Stimulated activated CD8-positive, alpha-beta memory T cell treated with anti-CD3 and anti-CD28 coated beads, Interleukin-15, amount 100 ng/mL, for 1 hour (primary cell): ENCODE measurements around the gene FCRL3.

Experiments
- DNase-seq: peaks from one replicate; pipeline ENCODE4 v3.0.0-alpha.2; 2020; ENCODE audit warnings: low read depth

Gene FCRL3

DNA sequence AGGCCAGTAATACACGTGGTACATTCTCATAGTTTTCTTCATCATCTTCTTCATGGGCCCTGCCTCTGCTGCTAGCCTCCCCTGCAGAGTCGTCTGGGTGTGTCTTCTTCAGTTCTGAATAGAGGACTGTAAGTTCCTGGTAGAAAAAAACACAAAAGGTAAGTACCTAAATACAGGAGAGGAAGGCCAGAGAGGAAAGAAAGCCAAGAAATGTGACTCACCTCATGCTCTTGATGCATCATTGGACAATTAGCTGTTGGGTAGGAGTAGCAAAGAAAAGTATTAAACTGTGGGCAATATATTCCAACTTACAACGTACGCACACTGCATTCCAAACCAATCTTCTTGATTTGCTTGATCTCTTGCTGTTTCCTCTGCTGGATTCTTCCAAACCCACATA, 21.8 kb downstream of the FCRL3 start:
- DNase-seq = no peak

DNA sequence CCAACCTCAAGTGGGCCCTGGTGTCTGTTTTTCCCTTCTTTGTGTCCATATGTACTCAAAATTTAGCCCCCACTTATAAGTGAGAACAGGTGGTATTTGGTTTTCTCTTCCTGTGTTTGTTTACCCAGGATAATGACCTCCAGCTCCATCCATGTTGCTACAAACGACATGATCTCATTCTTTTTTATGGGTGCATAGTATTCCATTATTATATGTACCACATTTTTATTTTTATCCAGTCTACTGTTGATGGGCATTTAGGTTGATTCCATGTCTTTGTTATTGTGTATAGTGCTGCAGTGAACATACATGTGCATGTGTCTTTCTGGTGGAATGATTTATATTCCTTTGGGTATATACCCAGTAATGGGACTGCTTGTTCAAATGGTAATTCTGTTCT, 27.6 kb downstream of the FCRL3 start:
- DNase-seq = no peak

DNA sequence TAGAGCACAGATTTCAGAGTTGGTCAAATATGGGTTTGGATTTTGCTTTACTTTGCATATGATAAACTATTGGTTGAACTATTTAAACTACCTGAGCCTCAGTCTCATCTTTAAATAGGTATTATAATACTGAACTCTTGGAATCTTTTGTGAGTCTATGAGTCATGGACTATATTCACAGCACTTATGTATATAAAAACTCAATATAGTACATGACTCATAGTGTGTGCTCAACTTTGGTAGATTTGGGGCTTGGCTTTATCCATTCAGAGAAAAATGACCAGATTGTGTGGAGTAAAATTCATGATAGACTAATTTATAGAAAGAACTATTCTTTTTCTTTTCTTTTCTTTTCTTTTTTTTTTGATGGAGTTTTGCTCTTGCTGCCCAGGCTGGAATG, 28.7 kb downstream of the FCRL3 start:
- DNase-seq = no peak

DNA sequence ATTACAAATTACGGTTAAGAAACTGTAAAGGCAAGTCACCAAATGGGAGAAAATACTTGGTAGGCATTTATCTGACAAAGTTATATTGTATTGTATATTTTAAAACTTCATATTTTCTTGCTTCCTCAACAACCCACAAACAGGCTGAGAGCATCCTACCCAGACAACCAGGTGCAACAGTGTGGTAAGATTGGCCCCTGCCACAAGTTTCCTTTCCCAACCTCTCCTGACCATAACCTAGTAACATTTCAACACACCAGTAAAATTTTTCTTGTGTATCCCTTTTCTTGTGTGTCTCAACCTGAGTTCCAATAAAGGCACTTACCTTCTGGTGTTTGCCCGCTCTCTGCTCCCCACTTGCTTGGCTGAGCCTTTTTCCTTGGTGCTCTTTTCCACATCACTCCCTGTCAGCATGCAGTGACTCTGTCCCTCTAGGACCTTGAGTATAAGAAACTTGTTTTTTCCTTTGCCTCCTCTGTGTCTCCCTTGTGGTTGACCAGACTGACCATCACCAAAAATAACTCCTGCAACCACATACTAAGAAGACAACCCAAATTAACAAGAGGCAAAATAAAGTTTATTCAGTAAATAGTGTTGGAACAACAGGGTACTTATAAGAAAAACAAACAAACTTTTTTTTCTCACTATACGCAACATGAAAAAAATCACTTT, 40.9 kb downstream of the FCRL3 start:
- no peak for DNase-seq

DNA sequence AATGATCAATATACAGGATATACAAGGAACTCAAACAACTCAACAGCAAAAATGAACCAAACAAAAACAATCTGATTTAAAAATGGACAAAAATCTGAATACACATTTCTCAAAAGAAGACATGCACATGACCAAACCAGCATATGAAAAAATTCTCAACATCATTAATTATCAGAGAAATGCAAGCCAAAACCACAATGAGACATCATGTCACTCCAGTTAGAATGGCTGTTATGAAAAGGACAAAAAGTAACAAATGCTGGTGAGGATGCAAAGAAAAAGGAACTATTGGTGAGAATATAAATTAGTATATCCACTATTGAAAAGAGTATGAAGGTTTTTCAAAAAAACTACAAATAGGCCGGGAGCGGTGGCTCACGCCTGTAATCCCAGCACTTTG, 42.0 kb downstream of the FCRL3 start:
- no peak for DNase-seq

DNA sequence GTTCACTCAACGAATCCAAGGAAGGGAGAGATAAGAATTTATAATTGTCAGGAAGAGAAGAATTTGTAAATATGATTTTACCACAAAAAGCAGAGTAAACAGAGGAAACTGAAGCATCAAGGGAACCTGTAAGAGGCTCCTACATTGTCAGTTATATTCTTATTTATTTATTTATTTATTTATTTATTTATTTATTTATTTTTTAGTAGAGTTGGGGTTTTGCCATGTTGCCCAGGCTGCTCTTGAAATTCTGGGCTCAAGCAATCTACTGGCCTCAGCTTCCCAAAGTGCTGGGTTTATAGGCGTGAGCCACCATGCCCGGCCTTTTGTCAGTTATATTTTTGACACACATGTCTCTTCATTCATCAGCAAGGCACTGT, 47.1 kb downstream of the FCRL3 start:
- no peak for DNase-seq

DNA sequence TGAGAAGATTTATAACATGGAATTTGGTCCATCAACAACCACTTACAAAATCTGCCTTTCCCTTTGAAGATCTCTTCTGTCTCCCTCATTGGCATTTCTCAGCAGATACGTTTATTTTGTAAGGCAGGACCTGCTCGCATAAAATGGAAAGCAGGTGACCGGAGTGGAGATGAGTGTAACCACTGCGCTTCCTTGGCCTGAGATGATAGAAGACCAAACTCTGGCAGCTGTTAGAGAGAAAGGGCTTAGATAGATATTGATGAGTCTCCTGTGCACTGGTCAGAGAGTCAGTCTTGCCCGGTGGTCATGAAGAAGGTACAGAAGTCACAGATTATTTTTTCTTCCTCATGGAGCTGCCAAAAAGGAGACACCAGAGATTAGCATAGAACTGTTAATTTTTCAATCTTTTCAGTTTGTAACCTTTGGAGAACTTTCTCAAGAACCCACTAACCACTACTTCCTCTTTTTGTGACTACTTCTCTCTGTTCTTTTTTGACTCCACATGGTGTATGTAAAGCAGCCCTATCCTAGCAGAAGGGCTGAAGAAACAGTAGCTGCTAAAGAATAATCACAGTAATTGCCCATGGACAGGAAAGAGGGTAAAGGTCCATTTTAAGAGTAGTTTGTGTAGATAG, 47.6 kb downstream of the FCRL3 start:
- DNase-seq = no peak

DNA sequence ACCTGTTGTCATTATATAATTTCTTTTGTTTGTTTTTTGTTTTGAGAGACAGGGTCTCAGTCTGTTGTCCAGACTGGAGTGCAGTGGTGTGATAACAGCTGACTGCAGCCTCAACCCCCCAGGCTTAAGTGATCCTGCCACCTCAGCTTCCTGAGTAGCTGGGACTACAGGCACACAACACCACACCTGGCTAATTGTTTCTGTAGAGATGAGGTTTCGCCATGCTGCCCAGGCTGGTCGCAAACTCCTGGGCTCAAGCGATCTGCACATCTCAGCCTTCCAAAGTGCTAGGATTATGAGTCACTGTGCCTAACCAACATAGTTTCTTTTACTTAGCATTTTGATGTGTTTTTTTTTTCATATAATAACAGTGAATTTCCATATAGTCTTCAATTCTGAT, 52.3 kb downstream of the FCRL3 start:
- DNase-seq = no peak

DNA sequence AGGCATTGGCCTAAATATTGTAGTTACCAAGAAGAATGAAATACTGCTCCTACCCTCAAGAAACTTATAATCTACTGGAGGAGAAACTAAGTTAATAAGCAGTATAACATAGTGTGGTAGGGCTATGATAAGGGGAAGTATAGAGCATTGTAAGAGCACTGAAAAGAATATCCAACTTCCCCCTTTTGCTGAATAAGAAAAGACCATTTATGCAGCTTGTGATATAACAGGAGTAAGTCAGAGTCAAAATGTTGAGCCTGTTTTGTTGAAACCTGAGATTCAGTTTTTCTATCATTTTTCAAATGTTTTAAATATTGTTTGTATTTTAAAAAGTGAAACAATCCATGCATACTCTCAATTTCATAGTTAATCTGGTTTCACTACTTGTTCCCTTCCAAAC, 54.4 kb downstream of the FCRL3 start:
- DNase-seq = no peak

DNA sequence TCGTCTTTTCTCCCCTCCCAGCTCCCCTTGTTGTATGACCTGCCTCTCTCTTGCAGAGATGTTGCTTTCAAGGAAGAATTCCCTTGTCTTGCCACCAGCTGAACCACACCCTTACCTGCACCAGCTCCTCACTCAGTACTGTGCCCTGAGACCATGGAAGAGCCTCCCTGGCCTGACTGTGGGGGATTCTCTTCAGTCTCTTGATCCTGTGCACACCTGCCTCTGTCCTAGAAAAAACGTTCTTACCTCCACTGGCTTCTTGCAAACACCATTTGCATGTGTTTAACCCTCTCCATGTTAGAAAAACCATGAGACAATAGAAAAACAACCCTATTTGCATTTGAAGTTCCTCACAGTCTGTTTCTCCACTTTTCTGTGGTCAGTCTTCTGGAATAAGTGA, 59.4 kb downstream of the FCRL3 start:
- DNase-seq = no peak

DNA sequence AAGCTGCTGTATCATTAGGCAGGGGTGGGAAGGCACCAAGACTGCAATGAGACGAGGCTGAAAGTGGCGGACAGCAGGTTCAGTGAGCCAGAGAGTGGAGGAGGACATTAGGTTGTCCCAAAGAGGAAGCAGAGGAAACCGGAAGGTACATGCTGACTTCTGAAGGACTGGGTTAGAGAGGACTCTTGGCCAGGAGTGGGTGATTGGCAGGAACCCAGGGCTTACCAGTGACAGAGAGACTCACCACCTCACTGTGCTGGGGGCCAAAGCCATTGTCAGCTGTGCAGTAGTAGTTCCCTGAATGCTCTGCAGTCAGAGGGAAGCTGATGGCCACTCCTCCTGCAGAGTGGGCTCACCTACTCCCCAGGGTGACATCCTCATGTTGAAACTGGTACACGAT, 60.8 kb downstream of the FCRL3 start:
- DNase-seq = no peak

DNA sequence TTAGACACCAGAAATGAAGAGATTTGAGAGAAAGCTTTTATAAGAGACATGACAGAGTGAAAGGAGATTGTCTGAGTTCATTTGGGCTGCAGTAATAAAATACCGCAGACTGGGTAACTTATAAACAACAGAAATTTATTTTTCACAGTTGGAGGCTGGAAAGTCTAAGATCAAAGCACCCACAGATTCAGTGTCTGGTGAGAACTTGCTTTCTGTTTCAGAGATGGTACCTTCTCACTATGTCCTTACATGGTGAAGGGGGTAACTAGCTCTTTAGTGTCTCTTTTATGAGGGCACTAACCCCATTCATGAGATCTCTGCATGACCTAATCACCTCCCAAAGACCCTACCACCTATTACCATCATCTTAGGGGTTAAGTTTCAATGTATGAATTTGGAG, 71.8 kb downstream of the FCRL3 start:
- no peak for DNase-seq
